HG02852 (cell line): ENCODE data around the gene BBS1.

ENCODE experiments used
- ATAC-seq: cut with Tn5 transposase; IDR thresholded peaks from one replicate; pipeline ENCODE4 v1.9.1; 2021; ENCODE audit warnings: mild to moderate bottlenecking, moderate library complexity; ENCODE audit not compliant: unreplicated experiment

Gene BBS1

GRCh38 chr11:66548774-66549630 lies 38.6 kb downstream of the BBS1 start:
- no peak for ATAC-seq

GRCh38 chr11:66549696-66550095 lies 39.3 kb downstream of the BBS1 start:
- no peak for ATAC-seq

GRCh38 chr11:66550887-66551286 lies 40.5 kb downstream of the BBS1 start:
- ATAC-seq = no peak

- ATAC-seq = no peak
Measured at GRCh38 chr11:66554602-66555001, 44.2 kb downstream of the BBS1 start.

- ATAC-seq = no peak
Measured at GRCh38 chr11:66555416-66555815, 45.0 kb downstream of the BBS1 start.

- no peak for ATAC-seq
Measured at GRCh38 chr11:66556086-66556485, 45.7 kb downstream of the BBS1 start.

- ATAC-seq = no peak
Measured at GRCh38 chr11:66557733-66558326, 47.4 kb downstream of the BBS1 start.

GRCh38 chr11:66559142-66559865 lies 48.9 kb downstream of the BBS1 start:
- no peak for ATAC-seq

- no peak for ATAC-seq
Measured at GRCh38 chr11:66559866-66560676, 49.6 kb downstream of the BBS1 start.

GRCh38 chr11:66561178-66561974 lies 50.9 kb downstream of the BBS1 start:
- no peak for ATAC-seq

GRCh38 chr11:66561975-66562248 lies 51.5 kb downstream of the BBS1 start:
- no peak for ATAC-seq

GRCh38 chr11:66562275-66562674 lies 51.8 kb downstream of the BBS1 start:
- ATAC-seq = no peak

- ATAC-seq = no peak
Measured at GRCh38 chr11:66562907-66563583, 52.6 kb downstream of the BBS1 start.

GRCh38 chr11:66563832-66564231 lies 53.4 kb downstream of the BBS1 start:
- ATAC-seq = no peak

GRCh38 chr11:66564538-66564937 lies 54.1 kb downstream of the BBS1 start:
- ATAC-seq = no peak

- no peak for ATAC-seq
Measured at GRCh38 chr11:66564984-66565383, 54.5 kb downstream of the BBS1 start.

- ATAC-seq = no peak
Measured at GRCh38 chr11:66566221-66566620, 55.8 kb downstream of the BBS1 start.

- no peak for ATAC-seq
Measured at GRCh38 chr11:66567787-66568123, 57.3 kb downstream of the BBS1 start.

- no peak for ATAC-seq
Measured at GRCh38 chr11:66568124-66568916, 57.9 kb downstream of the BBS1 start, which contains the start of gene CTSF. Gene CTSF, minus strand, starts transcription at chr11:66568606. Its CDS starts 120 bp downstream, at chr11:66568486.
